Upper lobe of left lung (tissue), 4 donors: ENCODE data around the gene KIF2C.

Experiments used
- CTCF ChIP-seq, 6 experiments: fragments of 450-650 bp in 4 of 6; fragments of 200-600 bp in 2 of 6; sonication (generic) in 2 of 6; IDR thresholded peaks; one replicate each; pipeline ENCODE4 v1.5.1; 2016 to 2019; ENCODE audit warnings: antibody characterized with exemption in 6 of 6
- EP300 ChIP-seq, 4 donors: sonication (generic); formaldehyde crosslinking; IDR thresholded peaks; one replicate each; pipeline ENCODE4 v1.5.1; 2017; ENCODE audit warnings: antibody characterized with exemption in 4 of 4, control low read depth in 2 of 4

- no peak for TF ChIP-seq CTCF (IDR thresholded peaks at IDR 0.05)
- no peak for TF ChIP-seq EP300 (IDR thresholded peaks at IDR 0.05)
Measured at GRCh38 chr1:44733365-44733764, 6.3 kb upstream of the KIF2C start.
